Astrocyte of the spinal cord (primary cell): Measurements from ENCODE around the gene TAS2R43.

Experiments
- DNase-seq: peaks from one replicate; pipeline ENCODE4 v3.0.0; 2011; ENCODE audit warnings: low read depth, low spot score
- H3K4me3 ChIP-seq: 2 replicates; pipeline ENCODE4 v1.5.1; 2011; ENCODE audit warnings: low read depth, mild to moderate bottlenecking, low read length, moderate library complexity
- CTCF ChIP-seq: IDR thresholded peaks from 2 replicates; pipeline ENCODE4 v1.5.1; 2012; ENCODE audit warnings: low read depth, mild to moderate bottlenecking, low read length, inconsistent platforms
- in situ Hi-C: cut with HindIII; loops from 2 replicates; pipeline ENCODE4 v1.10.0; 2017; ENCODE audit warnings: low sequenced_read_pairs

TAS2R43 gene

GRCh38 chr12:11089246-11089645 lies 2.9 kb downstream of the TAS2R43 start:
- TF ChIP-seq CTCF = no peak
- H3K4me3 ChIP-seq = no peak overlapping the region
- in situ Hi-C loops = no loop called here
- DNase-seq = no peak

GRCh38 chr12:11085419-11085818 lies 6.7 kb downstream of the TAS2R43 start:
- peak; percentile 32 for DNase-seq
- no peak for TF ChIP-seq CTCF
- in situ Hi-C loops = no loop called here
- H3K4me3 ChIP-seq = no peak overlapping the region

GRCh38 chr12:11081987-11082386 lies 10.1 kb downstream of the TAS2R43 start:
- H3K4me3 ChIP-seq = no peak overlapping the region
- in situ Hi-C loops = no loop called here
- TF ChIP-seq CTCF = no peak
- no peak for DNase-seq

GRCh38 chr12:11078246-11078645 lies 13.9 kb downstream of the TAS2R43 start:
- no peak overlapping the region for H3K4me3 ChIP-seq
- in situ Hi-C loops = no loop called here
- DNase-seq = no peak
- TF ChIP-seq CTCF = no peak

GRCh38 chr12:11075642-11076041 lies 16.5 kb downstream of the TAS2R43 start:
- TF ChIP-seq CTCF = no peak
- H3K4me3 ChIP-seq = no peak overlapping the region
- in situ Hi-C loops = no loop called here
- no peak for DNase-seq

GRCh38 chr12:11071414-11071813 lies 20.7 kb downstream of the TAS2R43 start:
- in situ Hi-C loops = no loop called here
- no peak overlapping the region for H3K4me3 ChIP-seq
- DNase-seq = no peak
- no peak for TF ChIP-seq CTCF

GRCh38 chr12:11070999-11071398 lies 21.1 kb downstream of the TAS2R43 start:
- no peak for TF ChIP-seq CTCF
- in situ Hi-C loops = no loop called here
- H3K4me3 ChIP-seq = no peak overlapping the region
- no peak for DNase-seq
